Panc1 (cell line): ENCODE results near the gene TMPRSS5. TPM values are rescaled to one million over a fixed set of nuclear protein-coding genes. Genes with fewer than 3 reads are reported as not detected.

Source experiments
- ATAC-seq: fragments of 200-7000 bp; cut with Tn5 transposase; 2 replicates; pipeline ENCODE4 v1.9.1; 2020; ENCODE audit warnings: mild to moderate bottlenecking, moderate library complexity
- BruUV-seq: library from RNA; stranded (reverse); fragments of 400-500 nt; replicated peaks from 2 replicates; lab custom pipeline; 2021; lab: Mats Ljungman, UMichigan
- CTCF ChIA-PET: fragments of 300-600 bp; sonication (Branson Sonifier 250); formaldehyde crosslinking; loops from one replicate; lab custom pipeline; 2022; ENCODE audit warnings: antibody characterized with exemption; lab: Charles Lee
- POLR2A ChIA-PET: fragments of 300-600 bp; sonication (Branson Sonifier 250); formaldehyde crosslinking; loops from one replicate; lab custom pipeline; 2022; ENCODE audit warnings: antibody characterized with exemption; lab: Charles Lee
- DNase-seq: peaks from one replicate; pipeline ENCODE4 v3.0.0-alpha.2; 2010; ENCODE audit warnings: low read depth, low spot score
- H3K27ac ChIP-seq: 2 replicates; pipeline ENCODE4 v1.5.1; 2011; ENCODE audit warnings: mild to moderate bottlenecking, low read length, inconsistent platforms
- H3K27me3 ChIP-seq: fragments of 200-500 bp; sonication (Bioruptor generic); 2 replicates; pipeline ENCODE4 v1.6.0; 2014; ENCODE audit warnings: low read length, inconsistent platforms; ENCODE audit not compliant: control insufficient read depth, insufficient read depth
- H3K36me3 ChIP-seq: fragments of 200-500 bp; sonication (Bioruptor generic); 2 replicates; pipeline ENCODE4 v1.5.1; 2014; ENCODE audit warnings: inconsistent platforms, mild to moderate bottlenecking, low read length, moderate library complexity; ENCODE audit not compliant: control insufficient read depth, insufficient read depth
- H3K4me1 ChIP-seq: 2 replicates; pipeline ENCODE4 v1.5.1; 2011; ENCODE audit warnings: inconsistent platforms, mild to moderate bottlenecking, low read length, moderate library complexity; ENCODE audit not compliant: control insufficient read depth, insufficient read depth
- H3K4me3 ChIP-seq, 2 experiments: 2 replicates each; pipeline ENCODE4 v1.5.1; 2011 to 2012; ENCODE audit warnings: low read depth in 2 of 2, low read length in 2 of 2, mild to moderate bottlenecking in 2 of 2, inconsistent platforms in 1 of 2, moderate library complexity in 1 of 2
- H3K9me3 ChIP-seq: fragments of 200-500 bp; sonication (Bioruptor generic); 2 replicates; pipeline ENCODE4 v1.5.1; 2014; ENCODE audit warnings: low read depth, mild to moderate bottlenecking, inconsistent platforms, low read length, moderate library complexity; ENCODE audit not compliant: control insufficient read depth, insufficient read depth
- CTCF ChIP-seq: fragments of 450-650 bp; IDR thresholded peaks from 2 replicates; pipeline ENCODE4 v1.5.1; 2017; ENCODE audit warnings: mild to moderate bottlenecking
- POLR2AphosphoS5 ChIP-seq: IDR thresholded peaks from 2 replicates; pipeline ENCODE4 v1.6.1; 2012; ENCODE audit warnings: mild to moderate bottlenecking, low read depth, low read length, moderate library complexity
- SIN3A ChIP-seq: IDR thresholded peaks from 2 replicates; pipeline ENCODE4 v1.6.1; 2012; ENCODE audit warnings: low read depth, mild to moderate bottlenecking, low read length, moderate library complexity, borderline replicate concordance; ENCODE audit not compliant: insufficient read depth
- TCF7L2 ChIP-seq: IDR thresholded peaks from 2 replicates; pipeline ENCODE4 v1.6.1; 2011; ENCODE audit warnings: mild to moderate bottlenecking, low read depth, low read length, inconsistent platforms
- in situ Hi-C: cut with HindIII; loops from 2 replicates; pipeline ENCODE4 v1.10.0; 2016; ENCODE audit warnings: low sequenced_read_pairs, low pct_unique_long_range_greater_than_20kb
- intact Hi-C: fragments of 100-400 bp; cut with micrococcal nuclease; formaldehyde crosslinking; loops from one replicate; pipeline ENCODE4 v1.10.0; 2022; ENCODE audit not compliant: unreplicated experiment
- total RNA-seq: library from RNA; stranded (reverse); gene quantifications from one replicate; pipeline ENCODE4 v1.2.1, GENCODE V29; 2021; ENCODE audit not compliant: unreplicated experiment
- TF ChIP-seq, protein P1 (sequence below), 2 experiments: IDR thresholded peaks; 2 replicates each; pipeline ENCODE4 v1.6.1; 2011 to 2012; ENCODE audit warnings: low read depth in 2 of 2, control low read depth in 1 of 2, low read length in 1 of 2, mild to moderate bottlenecking in 1 of 2, moderate library complexity in 1 of 2; ENCODE audit not compliant: insufficient read depth in 1 of 2

Gene TMPRSS5
- total RNA-seq, 1 experiment from 2014 or later, result 0.85 TPM

GRCh38 chr11:113642090-113642489 lies 64.0 kb downstream of the TMPRSS5 start:
- ATAC-seq (no peak), DNase-seq (no peak)
- Histone ChIP-seq H3K4me3 (no peak overlapping the region), H3K9me3 (no peaks in the 10 kb centered on the region), H3K4me1 (no peaks in the 10 kb centered on the region), H3K27ac (no peak overlapping the region), H3K27me3 (no peaks in the 10 kb centered on the region), H3K36me3 (no peaks in the 10 kb centered on the region)
- ChIA-PET CTCF (interaction anchor here (0.5 to 1.2 kb wide), 2 partner anchors 89 to 103 kb away, joined by 4 to 5 read pairs; no protein-coding TSS in a partner anchor), POLR2A (no interaction called here)
- intact Hi-C loops (no loop called here), in situ Hi-C loops (no loop called here)
- no peak for TF ChIP-seq TCF7L2
- TF ChIP-seq CTCF, result no peak
- TF ChIP-seq, protein P1, sequence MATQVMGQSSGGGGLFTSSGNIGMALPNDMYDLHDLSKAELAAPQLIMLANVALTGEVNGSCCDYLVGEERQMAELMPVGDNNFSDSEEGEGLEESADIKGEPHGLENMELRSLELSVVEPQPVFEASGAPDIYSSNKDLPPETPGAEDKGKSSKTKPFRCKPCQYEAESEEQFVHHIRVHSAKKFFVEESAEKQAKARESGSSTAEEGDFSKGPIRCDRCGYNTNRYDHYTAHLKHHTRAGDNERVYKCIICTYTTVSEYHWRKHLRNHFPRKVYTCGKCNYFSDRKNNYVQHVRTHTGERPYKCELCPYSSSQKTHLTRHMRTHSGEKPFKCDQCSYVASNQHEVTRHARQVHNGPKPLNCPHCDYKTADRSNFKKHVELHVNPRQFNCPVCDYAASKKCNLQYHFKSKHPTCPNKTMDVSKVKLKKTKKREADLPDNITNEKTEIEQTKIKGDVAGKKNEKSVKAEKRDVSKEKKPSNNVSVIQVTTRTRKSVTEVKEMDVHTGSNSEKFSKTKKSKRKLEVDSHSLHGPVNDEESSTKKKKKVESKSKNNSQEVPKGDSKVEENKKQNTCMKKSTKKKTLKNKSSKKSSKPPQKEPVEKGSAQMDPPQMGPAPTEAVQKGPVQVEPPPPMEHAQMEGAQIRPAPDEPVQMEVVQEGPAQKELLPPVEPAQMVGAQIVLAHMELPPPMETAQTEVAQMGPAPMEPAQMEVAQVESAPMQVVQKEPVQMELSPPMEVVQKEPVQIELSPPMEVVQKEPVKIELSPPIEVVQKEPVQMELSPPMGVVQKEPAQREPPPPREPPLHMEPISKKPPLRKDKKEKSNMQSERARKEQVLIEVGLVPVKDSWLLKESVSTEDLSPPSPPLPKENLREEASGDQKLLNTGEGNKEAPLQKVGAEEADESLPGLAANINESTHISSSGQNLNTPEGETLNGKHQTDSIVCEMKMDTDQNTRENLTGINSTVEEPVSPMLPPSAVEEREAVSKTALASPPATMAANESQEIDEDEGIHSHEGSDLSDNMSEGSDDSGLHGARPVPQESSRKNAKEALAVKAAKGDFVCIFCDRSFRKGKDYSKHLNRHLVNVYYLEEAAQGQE (IDR thresholded peaks at IDR 0.05; ENCODE audit: insufficient read depth in 1 of 2, low read depth in 2 of 2, low read length in 1 of 2), result no peak
- TF ChIP-seq POLR2AphosphoS5, result no peak
- TF ChIP-seq SIN3A, result no peak
- no TSS peak for BruUV-seq

DNA sequence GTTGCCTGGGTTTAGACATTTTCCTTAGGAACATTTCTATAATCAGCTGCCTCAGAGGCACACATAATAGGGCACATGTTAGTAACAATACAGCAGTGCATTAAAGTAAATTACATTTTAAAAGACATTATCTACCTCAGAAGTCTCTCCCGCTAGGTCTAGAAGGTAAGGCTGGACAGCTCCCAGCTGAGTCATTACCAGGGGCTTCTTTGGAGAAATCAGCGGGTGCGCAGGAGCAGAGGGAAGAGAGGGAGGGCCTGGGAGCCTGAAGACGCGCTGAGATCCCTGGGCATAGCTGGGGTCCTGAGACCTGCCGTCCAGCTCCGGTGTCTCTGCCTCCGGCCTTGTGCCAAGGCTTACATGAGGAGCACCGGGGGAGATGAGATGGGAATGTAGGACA lies 67.7 kb downstream of the TMPRSS5 start:
- CTCF ChIA-PET, result no interaction called here
- H3K27ac ChIP-seq, result no peak overlapping the region
- no peak for ATAC-seq

More for the DNA sequence above, 67.7 kb downstream of the TMPRSS5 start:
- Histone ChIP-seq H3K4me3 (no peak overlapping the region), H3K9me3 (no peaks in the 10 kb centered on the region), H3K36me3 (no peaks in the 10 kb centered on the region), H3K27me3 (no peaks in the 10 kb centered on the region), H3K4me1 (no peaks in the 10 kb centered on the region)
- no TSS peak for BruUV-seq
- TF ChIP-seq POLR2AphosphoS5 (no peak), SIN3A (no peak), CTCF (no peak), TCF7L2 (no peak)
- TF ChIP-seq, protein P1 (IDR thresholded peaks at IDR 0.05; ENCODE audit: insufficient read depth in 1 of 2, low read depth in 2 of 2, low read length in 1 of 2), result peak in 1 of 2 experiments; percentile 50; a peak in 1 of 4 replicates
- DNase-seq, result no peak
- intact Hi-C loops, result no loop called here
- POLR2A ChIA-PET, result no interaction called here
- in situ Hi-C loops, result no loop called here
